Measurements from ENCODE around the gene LRMDA. TPM values are rescaled to one million over a fixed set of nuclear protein-coding genes. Genes with fewer than 3 reads are reported as not detected.

Gene LRMDA
- total RNA-seq, 6 experiments from 2014 or later, result 0.32 TPM; not detected in 5

DNA sequence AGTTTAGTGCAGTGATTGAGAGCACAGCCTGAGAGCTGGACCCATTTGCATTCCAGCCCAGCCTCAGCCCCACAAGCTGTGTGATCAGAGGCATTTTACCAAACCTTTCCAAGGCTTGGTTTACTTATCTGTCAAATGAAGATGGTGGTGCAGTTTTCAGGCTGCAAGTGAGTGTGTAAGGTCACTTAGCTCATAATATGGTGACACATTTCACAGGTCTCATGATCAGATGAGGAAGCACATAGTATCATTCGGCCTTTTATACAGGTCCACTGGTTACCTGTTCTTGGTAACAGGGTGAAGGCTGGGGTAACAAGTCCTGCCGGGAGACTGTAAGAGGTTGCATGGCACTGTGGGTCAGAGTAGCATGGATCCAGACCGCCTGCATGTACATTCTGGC lies 371.7 kb downstream of the LRMDA start:
- H3K4me3 Mint-ChIP-seq, result no peak overlapping the region
- peaks cover 11% of the 10 kb centered on the region for H3K27me3 Mint-ChIP-seq (ENCODE audit: insufficient read depth)
- TF ChIP-seq, protein P1, sequence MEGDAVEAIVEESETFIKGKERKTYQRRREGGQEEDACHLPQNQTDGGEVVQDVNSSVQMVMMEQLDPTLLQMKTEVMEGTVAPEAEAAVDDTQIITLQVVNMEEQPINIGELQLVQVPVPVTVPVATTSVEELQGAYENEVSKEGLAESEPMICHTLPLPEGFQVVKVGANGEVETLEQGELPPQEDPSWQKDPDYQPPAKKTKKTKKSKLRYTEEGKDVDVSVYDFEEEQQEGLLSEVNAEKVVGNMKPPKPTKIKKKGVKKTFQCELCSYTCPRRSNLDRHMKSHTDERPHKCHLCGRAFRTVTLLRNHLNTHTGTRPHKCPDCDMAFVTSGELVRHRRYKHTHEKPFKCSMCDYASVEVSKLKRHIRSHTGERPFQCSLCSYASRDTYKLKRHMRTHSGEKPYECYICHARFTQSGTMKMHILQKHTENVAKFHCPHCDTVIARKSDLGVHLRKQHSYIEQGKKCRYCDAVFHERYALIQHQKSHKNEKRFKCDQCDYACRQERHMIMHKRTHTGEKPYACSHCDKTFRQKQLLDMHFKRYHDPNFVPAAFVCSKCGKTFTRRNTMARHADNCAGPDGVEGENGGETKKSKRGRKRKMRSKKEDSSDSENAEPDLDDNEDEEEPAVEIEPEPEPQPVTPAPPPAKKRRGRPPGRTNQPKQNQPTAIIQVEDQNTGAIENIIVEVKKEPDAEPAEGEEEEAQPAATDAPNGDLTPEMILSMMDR (IDR thresholded peaks at IDR 0.05), result no peak
- no peaks in the 10 kb centered on the region for H3K36me3 Mint-ChIP-seq (ENCODE audit: low read depth)
- peaks cover 5% of the 10 kb centered on the region for H3K9me3 Mint-ChIP-seq
- DNase-seq, result no peak
- no peaks in the 10 kb centered on the region for H3K4me1 Mint-ChIP-seq (ENCODE audit: low read depth)
- no peak overlapping the region for H3K27ac Mint-ChIP-seq

DNA sequence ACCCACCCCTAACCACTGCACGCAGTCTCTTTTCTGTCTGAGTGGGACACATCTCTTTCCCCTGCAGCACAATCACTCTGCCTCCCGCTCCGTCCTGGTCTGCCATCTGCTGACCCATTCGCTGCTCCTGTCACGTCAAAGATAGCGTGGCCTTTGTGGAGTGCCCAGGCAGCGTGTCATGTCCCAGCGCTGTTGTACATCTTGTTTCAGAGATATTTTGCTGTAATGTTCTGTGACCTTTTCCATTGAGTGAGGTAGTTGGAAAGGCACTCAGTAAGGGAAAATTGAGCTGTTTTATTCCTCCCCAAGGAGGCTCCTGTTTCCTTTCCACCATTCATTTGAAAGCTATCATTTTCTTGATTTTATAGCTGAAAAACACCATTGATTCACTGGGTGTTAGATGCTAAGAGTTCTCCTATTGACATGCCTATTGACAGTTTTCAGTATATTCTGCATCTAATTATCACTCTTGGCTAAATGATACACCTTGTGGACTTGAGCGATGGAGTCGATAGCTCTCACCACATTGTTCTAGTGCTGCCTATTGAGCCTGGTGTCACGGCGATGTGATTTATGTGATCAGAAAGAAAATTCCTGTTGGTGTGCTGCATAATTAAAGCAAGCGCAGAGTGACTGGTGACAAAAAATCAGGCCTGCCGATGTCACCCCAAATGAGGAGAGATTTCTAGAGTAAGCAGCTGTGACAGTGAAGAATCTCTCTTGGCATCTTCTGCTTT lies 372.6 kb downstream of the LRMDA start:
- H3K4me1 Mint-ChIP-seq (ENCODE audit: low read depth), result no peaks in the 10 kb centered on the region
- peaks cover 5% of the 10 kb centered on the region for H3K9me3 Mint-ChIP-seq
- H3K27me3 Mint-ChIP-seq (ENCODE audit: insufficient read depth), result peaks cover 13% of the 10 kb centered on the region
- DNase-seq, result no peak
- TF ChIP-seq, protein P1 (IDR thresholded peaks at IDR 0.05), result no peak
- H3K36me3 Mint-ChIP-seq (ENCODE audit: low read depth), result no peaks in the 10 kb centered on the region
- H3K4me3 Mint-ChIP-seq, result no peak overlapping the region
- no peak overlapping the region for H3K27ac Mint-ChIP-seq

DNA sequence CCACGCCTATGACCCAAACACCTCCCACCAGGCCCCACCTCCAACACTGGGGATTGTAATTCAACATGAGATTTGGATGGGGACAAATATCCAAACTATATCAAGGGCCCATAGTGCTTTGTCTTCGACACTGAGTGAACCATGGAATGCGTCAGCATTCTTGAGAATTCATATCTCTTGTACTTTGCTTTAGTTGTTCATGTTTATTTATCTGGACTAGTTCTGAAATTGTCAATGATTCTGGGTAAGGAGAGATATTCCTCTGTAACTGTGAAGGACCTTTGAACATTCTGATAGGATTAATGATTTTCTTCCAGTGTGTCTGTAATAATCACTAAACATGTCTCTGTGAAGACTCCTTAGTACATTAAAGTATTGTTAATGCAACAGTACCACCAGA lies 374.8 kb downstream of the LRMDA start:
- peaks cover 11% of the 10 kb centered on the region for H3K27me3 Mint-ChIP-seq (ENCODE audit: insufficient read depth)
- H3K9me3 Mint-ChIP-seq, result no peaks in the 10 kb centered on the region
- no peaks in the 10 kb centered on the region for H3K36me3 Mint-ChIP-seq (ENCODE audit: low read depth)
- TF ChIP-seq, protein P1 (IDR thresholded peaks at IDR 0.05), result no peak
- no peaks in the 10 kb centered on the region for H3K4me1 Mint-ChIP-seq (ENCODE audit: low read depth)
- no peak for DNase-seq
- no peak overlapping the region for H3K4me3 Mint-ChIP-seq
- H3K27ac Mint-ChIP-seq, result no peak overlapping the region

DNA sequence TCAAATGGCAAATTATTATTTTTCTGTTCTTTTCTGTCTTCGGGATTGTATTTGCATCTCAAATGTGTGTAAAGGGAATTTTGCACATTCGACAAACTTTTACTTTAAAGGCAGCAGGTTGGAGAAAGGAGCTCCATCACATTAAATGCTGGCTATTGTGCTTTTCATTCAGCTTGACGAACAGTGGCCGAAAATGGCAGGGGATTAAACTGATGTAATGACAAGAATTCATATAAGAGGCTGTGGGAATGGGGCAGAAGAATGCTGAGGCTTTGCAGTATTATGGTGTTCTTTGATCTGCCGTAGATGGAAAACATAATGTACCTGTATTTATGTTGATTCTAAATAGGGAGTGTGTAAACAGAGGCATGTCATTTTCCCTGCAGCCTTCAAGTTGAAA lies 376.0 kb downstream of the LRMDA start:
- Mint-ChIP-seq H3K9me3 (no peaks in the 10 kb centered on the region), H3K27me3 (ENCODE audit: insufficient read depth) (peaks cover 11% of the 10 kb centered on the region), H3K4me3 (no peak overlapping the region), H3K36me3 (ENCODE audit: low read depth) (no peaks in the 10 kb centered on the region), H3K27ac (no peak overlapping the region), H3K4me1 (ENCODE audit: low read depth) (no peaks in the 10 kb centered on the region)
- DNase-seq, result no peak
- TF ChIP-seq, protein P1 (IDR thresholded peaks at IDR 0.05), result no peak

DNA sequence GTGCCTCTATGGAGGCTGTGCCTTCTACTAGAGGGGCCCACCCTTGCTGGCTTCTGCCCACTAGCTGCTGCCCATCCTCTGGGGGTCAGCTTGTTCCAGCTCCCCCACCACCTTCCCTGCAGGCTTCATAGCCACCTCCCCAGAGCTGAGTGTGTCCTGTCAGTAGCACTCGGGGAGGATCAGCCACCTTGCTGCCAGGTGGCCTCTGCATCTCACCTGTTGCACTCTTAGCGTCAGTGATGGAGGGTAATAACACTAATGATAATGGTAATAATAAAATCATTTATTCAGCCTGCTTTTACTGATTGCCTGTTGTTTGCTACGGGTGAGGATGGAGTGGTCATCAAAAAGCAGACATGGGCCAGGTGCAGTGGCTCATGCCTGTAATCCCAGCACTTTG lies 377.6 kb downstream of the LRMDA start:
- H3K4me1 Mint-ChIP-seq (ENCODE audit: low read depth), result no peaks in the 10 kb centered on the region
- no peaks in the 10 kb centered on the region for H3K9me3 Mint-ChIP-seq
- H3K4me3 Mint-ChIP-seq, result no peak overlapping the region
- peaks cover 11% of the 10 kb centered on the region for H3K27me3 Mint-ChIP-seq (ENCODE audit: insufficient read depth)
- TF ChIP-seq, protein P1 (IDR thresholded peaks at IDR 0.05), result no peak
- no peak for DNase-seq
- no peak overlapping the region for H3K27ac Mint-ChIP-seq
- H3K36me3 Mint-ChIP-seq (ENCODE audit: low read depth), result no peaks in the 10 kb centered on the region
